Activated CD8-positive, alpha-beta T cell treated with anti-CD3 and anti-CD28 coated beads for 36 hours (primary cell): ENCODE measurements around the gene UNC80. TPM values are rescaled to one million over a fixed set of nuclear protein-coding genes. Genes with fewer than 3 reads are reported as not detected.

ENCODE experiments used
- ATAC-seq: fragments of 200-7000 bp; cut with Tn5 transposase; one replicate; pipeline ENCODE4 v1.10.0; 2021; ENCODE audit warnings: mild to moderate bottlenecking, moderate library complexity
- CTCF ChIA-PET: fragments of 350-600 bp; sonication (Branson Sonifier 250); formaldehyde crosslinking; loops from one replicate; lab custom pipeline; 2021; ENCODE audit warnings: antibody characterized with exemption; lab: Charles Lee
- POLR2A ChIA-PET: fragments of 350-600 bp; sonication (Branson Sonifier 250); formaldehyde crosslinking; loops from one replicate; lab custom pipeline; 2021; ENCODE audit warnings: antibody characterized with exemption; lab: Charles Lee
- DNase-seq: peaks from one replicate; pipeline ENCODE4 v3.0.0-alpha.2; 2020
- H3K27ac Mint-ChIP-seq: one replicate; pipeline ENCODE4 v1.8.0; 2021; ENCODE audit warnings: mild to moderate bottlenecking, mixed read lengths
- H3K27me3 Mint-ChIP-seq: one replicate; pipeline ENCODE4 v1.8.0; 2021; ENCODE audit warnings: mixed read lengths
- H3K36me3 Mint-ChIP-seq: one replicate; pipeline ENCODE4 v1.8.0; 2021; ENCODE audit warnings: low read depth, mixed read lengths
- H3K4me1 Mint-ChIP-seq: one replicate; pipeline ENCODE4 v1.8.0; 2021; ENCODE audit warnings: low read depth, mixed read lengths
- H3K4me3 Mint-ChIP-seq: one replicate; pipeline ENCODE4 v1.8.0; 2021; ENCODE audit warnings: mild to moderate bottlenecking, moderate library complexity, mixed read lengths
- H3K9me3 Mint-ChIP-seq: one replicate; pipeline ENCODE4 v1.8.0; 2021; ENCODE audit warnings: mixed read lengths
- CTCF ChIP-seq: fragments of 200-600 bp; IDR thresholded peaks from one replicate; pipeline ENCODE4 v1.8.0; 2022; ENCODE audit warnings: antibody characterized with exemption, mild to moderate bottlenecking
- intact Hi-C: fragments of 100-400 bp; cut with micrococcal nuclease; formaldehyde crosslinking; loops from one replicate; pipeline ENCODE4 v1.10.0; 2022
- total RNA-seq, 2 experiments: library from RNA; stranded (reverse); gene quantifications; one replicate each; pipeline ENCODE4 v1.2.3, GENCODE V29; 2021

Gene UNC80
- total RNA-seq, 2 experiments from 2014 or later = not detected

- CTCF ChIA-PET = no interaction called here
- DNase-seq = no peak
These were observed 63.1 kb downstream of the UNC80 start for GRCh38 chr2:209834767-209835166.

DNA sequence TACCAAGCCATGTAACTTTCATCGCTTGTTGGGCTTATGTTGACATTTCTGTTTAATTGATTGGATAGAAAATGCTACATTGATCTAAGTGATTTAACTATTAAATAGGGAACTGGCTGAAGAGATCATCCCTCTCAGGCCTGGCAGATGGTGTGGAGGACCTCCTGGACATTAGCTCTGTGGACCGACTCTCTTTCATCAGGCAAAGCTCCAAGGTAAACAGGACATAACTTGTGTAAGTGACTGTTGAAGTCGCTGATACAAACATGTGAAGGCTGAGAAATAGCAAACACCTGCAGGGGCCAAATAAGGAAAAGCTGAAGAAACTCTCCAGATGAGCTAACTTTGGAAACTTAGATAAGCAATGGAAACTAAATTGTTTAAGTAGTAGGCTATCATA lies 68.8 kb downstream of the UNC80 start:
- ChIA-PET POLR2A (interaction anchor here (0.6 kb wide), 1 partner anchor 412 kb away, joined by 4 read pairs; no protein-coding TSS in a partner anchor), CTCF (no interaction called here)
- no peaks in the 10 kb centered on the region for H3K27me3 Mint-ChIP-seq
- no peaks in the 10 kb centered on the region for H3K9me3 Mint-ChIP-seq
- H3K36me3 Mint-ChIP-seq = no peaks in the 10 kb centered on the region
- no peak overlapping the region for H3K27ac Mint-ChIP-seq
- ATAC-seq (no peak), DNase-seq (no peak)
- no peaks in the 10 kb centered on the region for H3K4me1 Mint-ChIP-seq
- no peak overlapping the region for H3K4me3 Mint-ChIP-seq
- no peak for TF ChIP-seq CTCF
- intact Hi-C loops = no loop called here

More at GRCh38 chr2:209834767-209835166, 63.1 kb downstream of the UNC80 start:
- Mint-ChIP-seq H3K27ac (no peak overlapping the region), H3K4me1 (no peaks in the 10 kb centered on the region), H3K4me3 (no peak overlapping the region), H3K36me3 (no peaks in the 10 kb centered on the region), H3K27me3 (no peaks in the 10 kb centered on the region), H3K9me3 (no peaks in the 10 kb centered on the region)
- TF ChIP-seq CTCF = no peak
- intact Hi-C loops = no loop called here
- POLR2A ChIA-PET = no interaction called here
- no peak for ATAC-seq

GRCh38 chr2:209845666-209846065 lies 74.0 kb downstream of the UNC80 start:
- ATAC-seq = no peak
- no peak overlapping the region for H3K27ac Mint-ChIP-seq
- H3K36me3 Mint-ChIP-seq = no peaks in the 10 kb centered on the region
- H3K27me3 Mint-ChIP-seq = peaks cover 2% of the 10 kb centered on the region
- POLR2A ChIA-PET = no interaction called here
- intact Hi-C loops = no loop called here
- H3K4me3 Mint-ChIP-seq = no peak overlapping the region
- no peak for DNase-seq
- H3K4me1 Mint-ChIP-seq = no peaks in the 10 kb centered on the region
- H3K9me3 Mint-ChIP-seq = no peaks in the 10 kb centered on the region
- CTCF ChIA-PET = no interaction called here
- TF ChIP-seq CTCF = no peak

GRCh38 chr2:209864716-209865295 lies 93.2 kb downstream of the UNC80 start:
- Mint-ChIP-seq H3K4me3 (no peak overlapping the region), H3K27ac (no peak overlapping the region), H3K27me3 (no peaks in the 10 kb centered on the region), H3K4me1 (no peaks in the 10 kb centered on the region), H3K9me3 (peaks cover 9% of the 10 kb centered on the region), H3K36me3 (no peaks in the 10 kb centered on the region)
- no peak for ATAC-seq
- ChIA-PET CTCF (no interaction called here), POLR2A (no interaction called here)
- intact Hi-C loops = no loop called here
- TF ChIP-seq CTCF = no peak
- DNase-seq = no peak

GRCh38 chr2:209868271-209868994 lies 96.8 kb downstream of the UNC80 start:
- ChIA-PET CTCF (no interaction called here), POLR2A (no interaction called here)
- no peak overlapping the region for H3K4me3 Mint-ChIP-seq

More at GRCh38 chr2:209868271-209868994, 96.8 kb downstream of the UNC80 start:
- intact Hi-C loops = no loop called here
- no peak overlapping the region for H3K27ac Mint-ChIP-seq
- no peaks in the 10 kb centered on the region for H3K27me3 Mint-ChIP-seq
- TF ChIP-seq CTCF = no peak
- ATAC-seq (no peak), DNase-seq (no peak)
- H3K9me3 Mint-ChIP-seq = peaks cover under 1% of the 10 kb centered on the region
- H3K36me3 Mint-ChIP-seq = no peaks in the 10 kb centered on the region
- H3K4me1 Mint-ChIP-seq = no peaks in the 10 kb centered on the region
